ENCODE data around the gene PANK2.
"Not testable (repeated sequence)": the region's sequence is repeated elsewhere in the genome, so short reads cannot be mapped to it uniquely, and the experiment has no call there.

Gene PANK2

GRCh38 chr20:3871550-3872265 lies 17.5 kb upstream of the PANK2 start:
- no peak for DNase-seq

GRCh38 chr20:3873507-3873906 lies 15.7 kb upstream of the PANK2 start:
- no peak for DNase-seq

GRCh38 chr20:3874194-3874844 lies 14.9 kb upstream of the PANK2 start:
- no peak for DNase-seq

GRCh38 chr20:3875378-3875974 lies 13.7 kb upstream of the PANK2 start:
- no peak for DNase-seq

GRCh38 chr20:3876000-3876399 lies 13.2 kb upstream of the PANK2 start:
- no peak for DNase-seq

DNA sequence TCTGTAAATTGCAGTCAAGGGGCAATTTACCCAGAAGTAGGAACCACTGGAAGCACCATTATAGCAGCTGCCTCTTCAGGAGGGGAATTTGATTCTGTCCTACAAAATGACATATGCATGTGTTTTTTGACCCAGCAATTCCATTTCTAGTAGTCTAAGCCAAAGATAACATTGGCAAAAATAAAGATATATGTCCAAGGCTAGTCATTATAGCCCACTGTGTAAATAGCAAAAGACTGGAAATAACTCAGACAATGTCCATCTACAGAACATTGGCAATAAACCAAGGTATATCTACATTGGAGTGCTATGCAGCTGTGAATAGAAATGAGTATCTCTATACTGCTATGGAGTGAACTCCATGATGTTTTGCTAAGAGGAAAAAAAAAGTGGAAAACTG lies 12.5 kb upstream of the PANK2 start:
- no peak for DNase-seq

- not testable (repeated sequence) for DNase-seq
Measured at GRCh38 chr20:3878921-3879274, 10.3 kb upstream of the PANK2 start.

- DNase-seq, result no peak
Measured at GRCh38 chr20:3885715-3886114, 3.5 kb upstream of the PANK2 start.

DNA sequence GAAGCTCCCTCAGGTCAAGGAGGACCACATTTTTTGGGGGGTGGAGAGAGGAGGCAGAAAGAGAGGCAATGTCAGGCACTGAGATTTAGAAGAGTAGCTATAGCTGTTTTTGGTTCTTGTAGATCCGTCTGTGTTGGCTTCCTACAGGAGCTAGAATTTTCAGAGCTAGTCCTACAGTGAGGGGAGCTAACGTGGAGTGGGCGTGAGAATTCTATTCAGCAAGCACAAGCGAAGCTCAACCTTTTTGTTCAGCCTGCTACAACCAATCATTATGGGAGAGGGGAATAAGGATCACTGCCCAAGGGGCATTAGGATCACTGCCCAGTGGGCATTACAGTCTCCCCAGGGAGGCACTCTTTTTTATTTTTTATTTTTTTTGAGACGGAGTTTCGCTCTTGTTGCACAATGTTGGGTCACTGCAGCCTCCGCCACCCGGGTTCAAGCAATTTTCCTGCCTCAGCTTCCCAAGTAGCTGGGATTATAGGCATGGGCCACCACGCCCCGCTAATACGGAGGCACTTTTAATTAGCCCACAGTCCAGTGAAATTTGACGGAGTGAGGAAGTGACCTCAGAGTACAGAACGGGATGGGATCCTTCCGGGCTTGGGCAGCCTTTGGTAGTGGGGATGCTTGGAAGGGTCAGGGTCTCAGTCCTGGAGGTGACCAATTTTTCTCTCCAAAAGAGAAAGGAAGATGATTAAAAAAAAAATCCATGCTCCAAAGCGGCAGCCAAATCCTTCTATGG lies 1.1 kb upstream of the PANK2 start:
- DNase-seq, result no peak

DNA sequence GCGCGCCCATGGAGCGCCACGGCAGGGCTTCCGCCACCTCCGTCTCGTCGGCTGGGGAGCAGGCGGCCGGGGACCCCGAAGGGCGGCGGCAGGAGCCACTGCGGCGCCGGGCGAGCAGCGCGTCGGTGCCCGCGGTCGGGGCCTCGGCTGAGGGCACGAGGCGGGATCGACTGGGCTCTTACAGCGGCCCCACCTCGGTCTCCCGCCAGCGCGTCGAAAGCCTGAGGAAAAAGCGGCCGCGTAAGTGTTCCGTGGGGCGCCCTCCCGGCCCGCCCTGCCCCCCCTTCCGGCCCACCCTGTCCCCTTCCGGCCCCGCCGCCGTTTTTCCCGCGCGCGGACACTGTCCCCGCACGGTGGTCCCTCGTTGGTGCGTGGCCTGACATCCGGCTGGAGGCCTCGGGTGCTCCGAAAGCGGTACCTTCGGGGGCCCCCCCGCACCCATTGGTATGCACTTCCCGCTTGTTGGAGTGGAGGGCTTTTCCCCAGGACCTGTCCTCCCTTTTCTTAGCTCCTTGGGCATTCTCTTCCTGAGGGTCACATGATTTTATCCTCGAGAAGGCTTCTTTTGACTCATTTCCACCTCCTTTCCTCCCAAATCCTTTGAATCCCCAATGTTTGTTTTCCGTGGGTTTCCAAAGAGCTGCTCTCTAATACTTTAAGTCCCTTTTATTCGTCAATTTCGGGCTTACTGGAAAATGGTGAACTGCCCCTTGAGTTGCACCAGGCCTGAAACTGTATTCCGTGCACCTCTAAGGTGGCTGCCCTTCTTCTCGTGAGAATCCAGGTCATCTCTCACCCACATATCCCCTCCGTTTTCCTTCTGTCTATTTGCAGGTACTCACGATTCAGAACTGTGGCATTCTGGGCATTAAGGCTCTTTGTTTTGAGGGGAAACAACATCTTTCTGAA lies 556 bp downstream of the PANK2 start:
- peak; percentile 36 for DNase-seq

GRCh38 chr20:3890398-3890751 lies 1.2 kb downstream of the PANK2 start:
- no peak for DNase-seq

DNA sequence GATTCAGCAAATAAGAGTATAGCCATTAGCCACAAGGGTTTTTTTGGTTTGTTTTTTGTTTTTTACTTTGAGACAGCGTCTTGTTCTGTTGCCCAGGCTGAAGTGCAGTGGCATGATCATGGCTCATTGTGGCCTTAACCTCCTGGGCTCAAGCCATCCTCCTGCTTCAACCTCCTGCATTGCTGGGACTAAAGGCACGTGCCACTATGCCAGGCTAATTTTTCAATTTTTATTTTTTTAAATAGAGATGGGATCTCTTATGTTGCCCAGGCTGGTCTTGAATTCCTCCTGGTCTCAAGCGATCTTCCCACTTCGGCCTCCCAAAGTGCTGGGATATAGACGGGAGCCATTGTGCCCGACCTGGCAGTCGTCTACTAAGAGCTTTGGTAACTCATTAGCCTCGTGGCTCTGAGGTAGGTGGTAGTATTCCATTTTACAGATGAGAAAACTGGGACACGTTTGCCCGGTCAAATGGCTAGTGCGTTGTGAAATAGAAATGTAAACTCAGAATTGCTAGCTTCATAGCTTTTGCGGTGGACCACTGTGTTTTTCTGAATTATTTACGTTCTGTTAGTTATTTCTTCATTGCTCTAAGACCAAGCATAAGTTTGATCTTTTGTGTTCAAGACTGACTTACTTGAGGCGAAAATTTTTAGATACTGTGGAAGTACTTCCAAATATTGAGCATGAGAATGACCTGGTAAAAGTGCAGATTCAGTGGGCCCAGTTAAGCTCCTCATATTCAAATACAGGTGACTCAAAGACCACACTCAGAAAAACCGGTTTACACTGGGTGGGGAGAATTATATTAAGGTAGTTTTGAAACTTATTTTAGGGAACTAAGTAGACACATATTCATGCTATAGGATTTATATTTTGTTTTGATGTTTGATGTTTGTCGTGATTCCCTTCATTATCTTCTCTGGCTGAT lies 2.1 kb downstream of the PANK2 start:
- no peak for DNase-seq

GRCh38 chr20:3894796-3895195 lies 5.6 kb downstream of the PANK2 start:
- DNase-seq, result no peak

DNA sequence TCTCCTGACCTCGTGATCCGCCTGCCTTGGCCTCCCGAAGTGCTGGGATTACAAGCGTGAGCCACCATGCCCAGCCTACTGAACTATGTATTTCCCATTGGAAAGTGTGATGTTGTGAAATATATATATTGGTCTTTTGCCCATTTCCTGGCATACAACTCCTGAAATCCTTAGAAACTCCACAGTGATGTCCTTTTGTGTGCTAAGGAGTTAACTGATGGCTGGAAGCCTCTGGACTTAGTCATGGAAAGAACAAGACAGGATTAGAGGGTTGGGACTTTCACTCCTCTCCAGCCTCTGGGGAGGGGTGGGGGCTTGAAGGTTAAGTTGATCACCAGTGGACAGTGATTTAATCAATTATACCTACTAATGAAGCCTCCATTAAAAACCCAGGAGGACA lies 7.1 kb downstream of the PANK2 start:
- DNase-seq, result no peak

- no peak for DNase-seq
Measured at GRCh38 chr20:3896853-3897583, 7.8 kb downstream of the PANK2 start.

- DNase-seq, result not testable (repeated sequence)
Measured at GRCh38 chr20:3898181-3898580, 9.0 kb downstream of the PANK2 start.

GRCh38 chr20:3898639-3899038 lies 9.5 kb downstream of the PANK2 start:
- no peak for DNase-seq

DNA sequence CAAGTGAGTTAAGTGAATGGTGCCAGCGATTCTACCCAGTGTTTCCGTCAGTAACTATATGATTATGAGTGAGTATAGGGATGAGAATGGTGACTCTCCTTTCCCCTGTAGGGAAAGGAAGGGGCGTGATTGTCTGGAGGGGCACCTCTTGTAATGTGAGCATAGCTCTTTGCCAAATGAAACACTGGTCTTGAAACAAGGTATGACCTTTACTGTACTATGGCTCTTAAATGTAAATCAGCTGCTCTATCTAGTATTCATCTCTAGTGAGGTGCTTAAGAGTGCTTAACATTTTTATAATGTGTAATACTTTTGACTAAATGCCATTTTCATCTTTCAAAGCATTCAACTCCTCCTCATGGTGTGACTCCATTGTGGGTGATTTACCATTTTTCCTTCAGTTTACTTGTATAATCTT lies 11.0 kb downstream of the PANK2 start:
- DNase-seq, result no peak

GRCh38 chr20:3901028-3901705 lies 12.0 kb downstream of the PANK2 start:
- DNase-seq, result no peak

Data from activated naive CD4-positive, alpha-beta T cell treated with Interleukin-2 at 50 U/mL for 16 hours (primary cell).